ENCODE results near the gene MVK.

DNA sequence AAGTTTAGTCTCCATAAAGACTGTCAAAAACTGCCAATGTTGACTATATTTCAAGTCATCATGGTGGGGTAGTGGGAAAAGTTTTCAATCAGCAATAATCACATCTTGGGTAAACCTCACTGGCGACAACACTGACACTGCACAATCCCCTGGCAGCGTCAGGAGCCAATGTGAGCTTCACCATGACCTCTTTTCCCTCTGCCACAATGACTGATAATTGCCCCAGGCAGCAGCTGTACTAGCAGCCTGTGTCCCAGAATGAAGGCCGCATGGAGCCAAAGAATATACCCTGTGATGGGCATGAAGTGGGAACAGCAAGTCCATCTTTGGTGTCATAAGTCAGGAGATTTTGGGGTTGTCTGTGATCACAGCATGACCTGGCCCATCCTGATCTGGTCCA lies 5.6 kb upstream of the MVK start:
- TF ChIP-seq, protein P1, sequence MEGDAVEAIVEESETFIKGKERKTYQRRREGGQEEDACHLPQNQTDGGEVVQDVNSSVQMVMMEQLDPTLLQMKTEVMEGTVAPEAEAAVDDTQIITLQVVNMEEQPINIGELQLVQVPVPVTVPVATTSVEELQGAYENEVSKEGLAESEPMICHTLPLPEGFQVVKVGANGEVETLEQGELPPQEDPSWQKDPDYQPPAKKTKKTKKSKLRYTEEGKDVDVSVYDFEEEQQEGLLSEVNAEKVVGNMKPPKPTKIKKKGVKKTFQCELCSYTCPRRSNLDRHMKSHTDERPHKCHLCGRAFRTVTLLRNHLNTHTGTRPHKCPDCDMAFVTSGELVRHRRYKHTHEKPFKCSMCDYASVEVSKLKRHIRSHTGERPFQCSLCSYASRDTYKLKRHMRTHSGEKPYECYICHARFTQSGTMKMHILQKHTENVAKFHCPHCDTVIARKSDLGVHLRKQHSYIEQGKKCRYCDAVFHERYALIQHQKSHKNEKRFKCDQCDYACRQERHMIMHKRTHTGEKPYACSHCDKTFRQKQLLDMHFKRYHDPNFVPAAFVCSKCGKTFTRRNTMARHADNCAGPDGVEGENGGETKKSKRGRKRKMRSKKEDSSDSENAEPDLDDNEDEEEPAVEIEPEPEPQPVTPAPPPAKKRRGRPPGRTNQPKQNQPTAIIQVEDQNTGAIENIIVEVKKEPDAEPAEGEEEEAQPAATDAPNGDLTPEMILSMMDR (IDR thresholded peaks at IDR 0.05): no peak
- TF ChIP-seq POLR2AphosphoS5 (IDR thresholded peaks at IDR 0.05): no peak
